T-cell (primary cell): ENCODE results near the gene SHBG. TPM values are rescaled to one million over a fixed set of nuclear protein-coding genes. Genes with fewer than 3 reads are reported as not detected.

Experiments
- ATAC-seq, 4 experiments: fragments of 200-7000 bp in 3 of 4; fragments of 150-1000 bp in 1 of 4; cut with Tn5 transposase; replicated peaks in 1 of 4; 1 replicate in 3 of 4; 2 replicates in 1 of 4; pipeline ENCODE4 v1.10.0; 2021; ENCODE audit warnings: moderate library complexity in 3 of 4, mild to moderate bottlenecking in 2 of 4, moderate number of reproducible peaks in 1 of 4
- CTCF ChIA-PET, 2 donors: fragments of 300-600 bp; sonication (Branson Sonifier 250); formaldehyde crosslinking; loops; one replicate each; lab custom pipeline; 2022; ENCODE audit warnings: antibody characterized with exemption in 2 of 2; lab: Charles Lee
- POLR2A ChIA-PET, 2 donors: fragments of 300-600 bp; sonication (Branson Sonifier 250); formaldehyde crosslinking; loops; one replicate each; lab custom pipeline; 2022; ENCODE audit warnings: antibody characterized with exemption in 2 of 2; lab: Charles Lee
- DNase-seq, 35 experiments: peaks; one replicate each; pipeline versions ENCODE4 v3.0.0 to v3.0.0-alpha.2; 2013 to 2023
- H3K27ac ChIP-seq: one replicate; pipeline ENCODE4 v1.5.1; 2013; ENCODE audit warnings: low read length
- H3K27me3 ChIP-seq, 2 experiments: replicated peaks in 1 of 2; 1 replicate in 1 of 2; 2 replicates in 1 of 2; pipeline versions ENCODE4 v1.6.1 to v1.7.0; 2013; ENCODE audit warnings: low read length in 1 of 2, mixed read lengths in 1 of 2; ENCODE audit not compliant: control insufficient read depth in 2 of 2, insufficient read depth in 2 of 2; ENCODE audit errors: extremely low read depth in 1 of 2
- H3K36me3 ChIP-seq, 2 donors: 1 replicate in 1 of 2; 2 replicates in 1 of 2; pipeline versions ENCODE4 v1.6.1 to v1.7.0; 2013; ENCODE audit warnings: low read length in 1 of 2; ENCODE audit not compliant: control insufficient read depth in 2 of 2, insufficient read depth in 1 of 2; ENCODE audit errors: extremely low read depth in 1 of 2
- H3K4me1 ChIP-seq, 2 experiments: 1 replicate in 1 of 2; 2 replicates in 1 of 2; pipeline versions ENCODE4 v1.6.1 to v1.7.0; 2013; ENCODE audit warnings: low read length in 2 of 2, mixed read lengths in 1 of 2; ENCODE audit not compliant: insufficient read depth in 2 of 2, control insufficient read depth in 1 of 2; ENCODE audit errors: extremely low read depth in 1 of 2
- H3K4me3 ChIP-seq, 2 donors: 1 replicate in 1 of 2; 2 replicates in 1 of 2; pipeline versions ENCODE4 v1.5.1 to v1.7.0; 2013; ENCODE audit warnings: mild to moderate bottlenecking in 2 of 2, low read length in 1 of 2, moderate library complexity in 1 of 2; ENCODE audit not compliant: control insufficient read depth in 1 of 2; ENCODE audit errors: extremely low read depth in 1 of 2
- H3K9me3 ChIP-seq: 2 replicates; pipeline ENCODE4 v1.7.0; 2013
- H3K27ac Mint-ChIP-seq, 2 donors: one replicate each; pipeline ENCODE4 v1.8.0; 2020 to 2021; ENCODE audit warnings: mild to moderate bottlenecking in 2 of 2, mixed read lengths in 2 of 2
- H3K27me3 Mint-ChIP-seq, 2 donors: one replicate each; pipeline ENCODE4 v1.8.0; 2021 to 2022; ENCODE audit warnings: mixed read lengths in 2 of 2
- H3K36me3 Mint-ChIP-seq: one replicate; pipeline ENCODE4 v1.8.0; 2021; ENCODE audit warnings: mixed read lengths
- H3K4me1 Mint-ChIP-seq, 3 donors: one replicate each; pipeline ENCODE4 v1.8.0; 2020 to 2022; ENCODE audit warnings: mixed read lengths in 3 of 3, mild to moderate bottlenecking in 1 of 3
- H3K4me3 Mint-ChIP-seq, 3 donors: one replicate each; pipeline ENCODE4 v1.8.0; 2020 to 2022; ENCODE audit warnings: mild to moderate bottlenecking in 3 of 3, mixed read lengths in 3 of 3, moderate library complexity in 3 of 3
- H3K9me3 Mint-ChIP-seq, 3 donors: one replicate each; pipeline ENCODE4 v1.8.0; 2020 to 2022; ENCODE audit warnings: mixed read lengths in 3 of 3
- WGBS: methylation state at CpG from one replicate; pipeline ENCODE4 v1.1.5; 2013; ENCODE audit warnings: missing lambda C conversion rate; ENCODE audit not compliant: insufficient coverage; 5-methylcytosine and 5-hydroxymethylcytosine counted together
- total RNA-seq, 35 experiments: library from RNA in 6 of 35; stranded (reverse) in 6 of 35; fragments of 120-200 nt in 1 of 35; gene quantifications; one replicate each; pipeline versions ENCODE4 v1.2.1 to v1.2.4 and lab custom pipeline; 2013 to 2026

SHBG gene
- total RNA-seq, 5 donors from 2014 or later (not counting 1 experiment from before 2014, with no cell fraction given) = not detected

- DNase-seq (no peak), ATAC-seq (no peak)
- Histone ChIP-seq H3K36me3 (peaks cover 6 to 47% of the 10 kb centered on the region in 2 donors), H3K27me3 (no peaks in the 10 kb centered on the region), H3K4me1 (no peaks in the 10 kb centered on the region), H3K9me3 (no peaks in the 10 kb centered on the region), H3K4me3 (no peak overlapping the region), H3K27ac (no peak overlapping the region)
- H3K27me3 Mint-ChIP-seq = no peaks in the 10 kb centered on the region
- ChIA-PET CTCF (interaction anchor here in 1 of 2 donors (1.1 kb wide), 1 partner anchor 12 kb away, joined by 4 read pairs; the partner anchor contains the start of gene TP53), POLR2A (interaction anchor here in 1 of 2 donors (0.6 kb wide), 1 partner anchor 436 kb away, joined by 5 read pairs; no protein-coding TSS in a partner anchor)
- H3K36me3 Mint-ChIP-seq = peaks cover 33% of the 10 kb centered on the region
- no peak overlapping the region for H3K27ac Mint-ChIP-seq
- no peak overlapping the region for H3K4me3 Mint-ChIP-seq
- H3K4me1 Mint-ChIP-seq = peaks cover 2 to 7% (median 6%) of the 10 kb centered on the region in 3 donors
- over 99% methylated on average over 12 of the region's 14 CpGs for WGBS
- H3K9me3 Mint-ChIP-seq = no peaks in the 10 kb centered on the region
These were observed 45.0 kb downstream of the SHBG start for GRCh38 chr17:7674934-7675333.

GRCh38 chr17:7676533-7676932 is 46.6 kb downstream of the SHBG start:
- peaks cover 28% of the 10 kb centered on the region for H3K36me3 Mint-ChIP-seq
- H3K9me3 Mint-ChIP-seq = no peaks in the 10 kb centered on the region
- ATAC-seq (no peak), DNase-seq (no peak)
- H3K27me3 Mint-ChIP-seq = no peaks in the 10 kb centered on the region
- Histone ChIP-seq H3K4me3 (no peak overlapping the region), H3K27ac (no peak overlapping the region), H3K4me1 (no peaks in the 10 kb centered on the region), H3K9me3 (no peaks in the 10 kb centered on the region), H3K27me3 (no peaks in the 10 kb centered on the region), H3K36me3 (peaks cover 0 to 38% of the 10 kb centered on the region in 2 donors)
- ChIA-PET POLR2A (no interaction called here), CTCF (interaction anchor here in 1 of 2 donors (0.6 kb wide), 1 partner anchor 12 kb away, joined by 3 read pairs; the partner anchor contains the start of gene WRAP53)
- no CpG with 5 or more reads among the region's 5 CpGs for WGBS
- H3K27ac Mint-ChIP-seq = no peak overlapping the region
- H3K4me1 Mint-ChIP-seq = peaks cover 3 to 7% (median 7%) of the 10 kb centered on the region in 3 donors
- H3K4me3 Mint-ChIP-seq = no peak overlapping the region

- Mint-ChIP-seq H3K4me1 (peaks cover 5 to 10% (median 7%) of the 10 kb centered on the region in 3 donors), H3K36me3 (peaks cover 28% of the 10 kb centered on the region), H3K27ac (peak overlapping the region in 1 of 2 donors; percentile 2), H3K4me3 (no peak overlapping the region), H3K9me3 (no peaks in the 10 kb centered on the region), H3K27me3 (no peaks in the 10 kb centered on the region)
- H3K36me3 ChIP-seq = peaks cover 0 to 31% of the 10 kb centered on the region in 2 donors
- ChIA-PET POLR2A (no interaction called here), CTCF (interaction anchor here in 1 of 2 donors (0.6 kb wide), 2 partner anchors 11 to 45 kb away, joined by 3 read pairs; partner anchors contain the start of gene WRAP53)
- ATAC-seq (no peak), DNase-seq (no peak)
- no peaks in the 10 kb centered on the region for H3K27me3 ChIP-seq
- H3K4me1 ChIP-seq = peaks cover 0 to 2% of the 10 kb centered on the region in 2 experiments
- 96% methylated on average over 7 of the region's 10 CpGs for WGBS
- H3K9me3 ChIP-seq = no peaks in the 10 kb centered on the region
- no peak overlapping the region for H3K27ac ChIP-seq
- H3K4me3 ChIP-seq = no peak overlapping the region
These were observed 47.6 kb downstream of the SHBG start for GRCh38 chr17:7677388-7678067.

Other genes starting within 250 kb of the SHBG start
- 10 to 100 TPM in 3 of 5 donors, 1 to 10 TPM in 2; 5.7 to 18.3 (median 16.0) TPM for gene TNK1, start 249.0 kb upstream of the SHBG start, total RNA-seq
- 100 to 1,000 TPM; 101 to 145 (median 140) TPM for gene PLSCR3, start 235.6 kb upstream of the SHBG start, total RNA-seq
- gene TMEM256, start 226.0 kb upstream of the SHBG start, total RNA-seq = 10 to 100 TPM; 28.7 to 48.9 (median 45.6) TPM
- 1 to 10 TPM; 6.8 to 8.9 (median 8.4) TPM for gene NLGN2, start 222.3 kb upstream of the SHBG start, total RNA-seq
- not detected for gene SPEM1, start 209.8 kb upstream of the SHBG start, total RNA-seq
- not detected for gene SPEM2, start 204.5 kb upstream of the SHBG start, total RNA-seq
- not detected for gene SPEM3, start 201.3 kb upstream of the SHBG start, total RNA-seq
- 10 to 100 TPM in 3 of 5 donors, 1 to 10 TPM in 2; 8.8 to 26.9 (median 23.5) TPM for gene TMEM102, start 194.7 kb upstream of the SHBG start, total RNA-seq
- 1 to 10 TPM; 2.4 to 4.2 (median 3.3) TPM for gene FGF11, start 190.6 kb upstream of the SHBG start, total RNA-seq
- 10 to 100 TPM in 3 of 5 donors, 1 to 10 TPM in 2; 6.6 to 12.0 (median 11.0) TPM for gene CHRNB1, start 185.1 kb upstream of the SHBG start, total RNA-seq
- gene ZBTB4, start 150.5 kb upstream of the SHBG start, total RNA-seq = 10 to 100 TPM; 64.0 to 86.6 (median 82.7) TPM
- not detected for gene SLC35G6, start 148.7 kb upstream of the SHBG start, total RNA-seq
- 100 to 1,000 TPM; 198 to 444 (median 212) TPM for gene POLR2A, start 145.8 kb upstream of the SHBG start, total RNA-seq
- 10 to 100 TPM; 38.3 to 72.8 (median 61.4) TPM for gene TNFSF12, start 81.1 kb upstream of the SHBG start, total RNA-seq
- 1 to 10 TPM; 1.3 to 5.6 (median 4.6) TPM for gene TNFSF13, start 71.4 kb upstream of the SHBG start, total RNA-seq
- 10 to 100 TPM; 38.7 to 43.3 (median 42.6) TPM for gene SENP3, start 68.2 kb upstream of the SHBG start, total RNA-seq
- gene CD68, start 50.5 kb upstream of the SHBG start, total RNA-seq = 1 to 10 TPM in 3 of 5 donors, not detected in 2; 4.4 to 7.0 (median 5.5) TPM
- gene MPDU1, start 46.3 kb upstream of the SHBG start, total RNA-seq = 10 to 100 TPM; 27.0 to 31.4 (median 28.6) TPM
- 1 to 10 TPM in 2 of 5 donors, under 1 TPM in 1, not detected in 2; 0.70 to 1.2 (median 1.1) TPM for gene SOX15, start 40.0 kb upstream of the SHBG start, total RNA-seq
- gene FXR2, start 15.2 kb upstream of the SHBG start, total RNA-seq = 10 to 100 TPM; 25.4 to 44.7 (median 40.5) TPM
- gene SAT2, start 2.3 kb upstream of the SHBG start, total RNA-seq = 10 to 100 TPM; 53.2 to 68.8 (median 58.5) TPM
- under 1 TPM in 4 of 5 donors, not detected in 1; 0.07 to 0.57 (median 0.43) TPM for gene ATP1B2, start 20.8 kb downstream of the SHBG start, total RNA-seq
- 100 to 1,000 TPM in 2 of 5 donors, 10 to 100 TPM in 3; 65.1 to 108 (median 93.5) TPM for gene TP53, start 57.4 kb downstream of the SHBG start, total RNA-seq
- gene WRAP53, start 58.3 kb downstream of the SHBG start, total RNA-seq = 10 to 100 TPM in 3 of 5 donors, 1 to 10 TPM in 2; 8.0 to 14.6 (median 13.1) TPM
- gene EFNB3, start 75.1 kb downstream of the SHBG start, total RNA-seq = under 1 TPM in 3 of 5 donors, not detected in 2; 0.07 to 0.19 (median 0.18) TPM
- gene DNAH2, start 87.6 kb downstream of the SHBG start, total RNA-seq = not detected
- gene KDM6B, start 204.1 kb downstream of the SHBG start, total RNA-seq = 100 to 1,000 TPM in 3 of 5 donors, 10 to 100 TPM in 2; 87.3 to 180 (median 108) TPM
- gene TMEM88, start 224.9 kb downstream of the SHBG start, total RNA-seq = 10 to 100 TPM in 2 of 5 donors, 1 to 10 TPM in 3; 5.8 to 27.1 (median 8.4) TPM
- gene NAA38, start 227.4 kb downstream of the SHBG start, total RNA-seq = 10 to 100 TPM; 15.8 to 40.6 (median 33.6) TPM
- 10 to 100 TPM in 2 of 5 donors, 1 to 10 TPM in 3; 5.5 to 12.4 (median 8.4) TPM for gene CYB5D1, start 227.9 kb downstream of the SHBG start, total RNA-seq